ENCODE data around the gene PHLDB1.

Gene PHLDB1

DNA sequence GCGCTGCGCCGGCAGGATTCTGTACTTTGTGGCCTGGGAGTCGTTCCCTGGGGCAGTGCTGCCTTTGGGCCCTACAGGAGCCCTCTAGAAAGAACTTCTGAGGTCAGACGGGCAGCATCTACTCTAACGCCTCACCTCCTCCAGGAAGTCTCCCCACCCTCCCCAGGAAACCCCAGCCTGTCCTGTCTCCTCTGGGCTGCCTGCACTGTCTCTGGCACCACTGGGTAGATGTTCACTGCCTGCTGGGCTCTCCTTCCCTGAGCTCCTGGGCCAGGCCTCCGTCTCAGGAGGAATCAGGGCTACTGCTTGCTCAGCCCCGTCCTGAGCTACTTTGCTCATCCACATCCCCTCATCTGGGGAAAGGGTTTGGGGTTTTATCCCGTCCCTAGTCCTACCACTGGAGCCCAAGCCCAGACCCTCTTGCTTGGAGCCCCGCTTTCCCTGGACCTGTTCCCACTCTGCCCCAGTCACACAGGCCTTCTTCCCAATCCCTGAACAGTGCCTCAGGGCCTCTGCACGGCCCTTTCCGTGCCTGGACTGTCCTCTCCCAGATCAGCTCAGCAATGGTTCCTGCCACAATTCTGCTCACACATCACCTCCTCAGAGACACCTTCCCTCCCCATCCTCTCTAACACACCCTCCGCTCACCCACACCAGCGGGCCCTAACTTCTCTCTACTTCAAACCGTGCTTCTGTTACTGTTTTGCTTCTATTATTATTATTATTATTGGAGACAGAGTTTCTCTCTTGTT, 83.3 kb downstream of the PHLDB1 start:
- FAIRE-seq: no peak

GRCh38 chr11:118691926-118692830, 84.8 kb downstream of the PHLDB1 start:
- no peak for FAIRE-seq

- FAIRE-seq: no peak
These were observed 86.8 kb downstream of the PHLDB1 start for GRCh38 chr11:118694185-118694584.

DNA sequence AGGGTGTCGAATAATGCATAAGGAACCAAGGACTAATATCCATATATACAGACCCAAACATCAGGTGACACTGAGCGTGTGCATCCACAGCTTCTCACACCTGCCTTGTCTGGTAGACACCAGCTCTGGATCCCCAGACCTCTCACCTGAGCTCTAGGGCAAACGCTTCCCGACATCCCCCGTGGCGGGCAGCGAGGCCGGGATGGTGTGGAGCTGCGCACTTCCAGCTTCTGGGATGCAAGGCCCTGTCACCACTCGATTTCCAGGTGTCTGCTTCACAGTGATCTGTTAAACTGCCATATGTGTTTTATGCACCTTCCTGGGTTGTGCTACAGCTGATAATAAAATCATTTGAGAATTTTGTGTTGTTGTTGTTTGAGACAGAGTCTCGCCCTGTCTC, 87.4 kb downstream of the PHLDB1 start:
- no peak for FAIRE-seq

DNA sequence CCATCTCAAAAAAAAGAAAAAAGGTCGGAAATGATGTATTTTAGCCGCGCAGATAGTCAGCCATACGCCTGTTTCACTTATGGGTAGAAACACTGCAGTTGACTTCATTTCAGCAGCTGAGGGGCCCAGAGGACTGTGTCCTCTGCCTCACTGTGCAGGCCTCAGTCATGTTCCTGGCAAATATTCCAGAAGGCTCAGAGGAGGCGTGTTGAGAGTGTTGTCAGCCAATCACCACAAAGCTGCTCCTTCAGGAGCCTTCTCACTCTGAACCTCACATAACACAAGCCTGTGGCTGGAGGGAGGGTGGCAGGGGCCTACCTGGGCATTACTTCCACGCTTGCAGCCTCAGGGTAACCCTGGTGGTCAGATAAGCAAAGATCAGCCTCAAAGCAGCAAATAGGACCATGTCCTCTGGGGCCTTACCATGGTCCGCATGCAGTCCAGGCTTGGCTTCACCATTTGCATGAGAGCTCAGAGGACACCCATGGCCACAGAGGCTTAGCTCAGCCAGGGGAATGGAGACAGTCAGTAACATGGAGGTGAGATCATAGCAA, 89.3 kb downstream of the PHLDB1 start:
- no peak for FAIRE-seq

DNA sequence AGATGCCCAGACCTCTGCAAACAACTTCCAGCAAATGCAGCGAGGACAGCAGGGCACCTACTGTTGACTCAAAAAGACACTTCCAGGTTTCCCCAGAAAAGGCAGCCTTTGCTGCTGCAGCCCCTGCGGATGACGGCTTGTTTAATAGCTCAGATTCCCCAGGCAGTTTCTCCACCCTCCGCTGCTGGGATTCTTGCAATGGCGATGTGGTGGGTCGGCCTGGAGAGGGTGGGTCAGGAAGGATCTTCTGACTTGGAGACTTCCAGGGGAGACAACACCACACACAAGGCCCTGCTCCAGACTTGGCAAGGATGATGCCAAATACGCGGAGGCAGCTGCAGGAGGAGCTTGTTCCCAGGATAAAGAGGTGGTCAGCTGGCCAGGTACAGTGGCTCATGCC, 89.9 kb downstream of the PHLDB1 start:
- no peak for FAIRE-seq

DNA sequence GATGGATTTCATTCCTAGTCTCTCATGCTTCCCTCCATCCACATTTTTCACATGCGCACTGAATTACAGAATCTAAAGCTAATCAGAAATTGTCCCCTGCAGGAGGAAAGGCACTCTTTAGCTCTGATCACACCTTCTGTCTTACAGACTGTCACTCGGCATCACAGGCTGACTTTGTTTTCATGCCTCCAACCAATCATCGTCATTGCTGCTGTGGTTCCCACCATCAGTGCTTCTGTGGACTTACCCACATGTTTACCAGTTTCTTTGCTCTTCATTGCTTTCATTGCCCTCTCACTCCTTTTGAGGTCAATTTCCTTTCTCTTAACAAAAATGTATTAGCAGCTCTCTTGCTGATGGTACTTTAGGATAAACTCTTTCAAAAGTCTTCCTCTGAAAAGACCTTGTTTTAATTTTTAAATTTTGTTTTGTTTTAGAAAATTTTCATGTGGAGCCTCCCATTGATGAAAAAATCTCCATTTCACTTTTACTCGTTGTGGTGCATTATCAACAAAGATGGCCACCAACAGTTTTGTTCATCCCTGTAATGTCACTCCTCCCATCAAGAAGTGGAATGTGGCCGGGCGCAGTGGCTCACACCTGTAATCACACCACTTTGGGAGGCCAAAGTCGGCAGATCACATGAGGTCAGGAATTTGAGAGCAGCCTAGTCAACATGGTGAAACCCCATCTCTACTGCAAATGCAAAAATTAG, 92.2 kb downstream of the PHLDB1 start:
- no peak for FAIRE-seq

DNA sequence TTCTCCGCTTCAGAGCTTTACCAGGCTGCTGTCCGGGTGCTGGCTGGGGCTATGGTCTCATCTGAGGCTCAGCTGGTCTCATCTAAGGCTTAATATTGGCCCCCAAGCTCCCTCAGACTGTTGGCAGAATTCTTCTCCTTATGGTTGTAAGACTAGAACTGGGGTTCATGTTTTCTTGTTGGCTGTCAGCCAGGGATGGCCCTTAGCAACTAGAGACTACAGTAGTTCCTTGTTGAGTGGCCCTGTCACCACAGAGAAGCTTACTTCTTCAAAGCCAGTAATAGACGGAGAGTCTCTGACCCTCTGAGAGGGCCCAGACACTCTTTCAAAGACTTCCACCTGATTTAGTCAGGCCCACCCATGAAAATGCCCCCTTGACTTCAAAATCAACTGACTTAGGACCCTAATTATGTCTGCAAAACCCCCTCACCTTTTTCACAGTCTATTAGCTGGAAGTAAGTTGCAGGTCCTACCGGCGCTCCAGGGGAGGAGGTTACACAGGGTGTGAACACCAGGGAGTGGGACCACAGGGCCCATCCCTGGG, 96.2 kb downstream of the PHLDB1 start:
- no peak for FAIRE-seq

DNA sequence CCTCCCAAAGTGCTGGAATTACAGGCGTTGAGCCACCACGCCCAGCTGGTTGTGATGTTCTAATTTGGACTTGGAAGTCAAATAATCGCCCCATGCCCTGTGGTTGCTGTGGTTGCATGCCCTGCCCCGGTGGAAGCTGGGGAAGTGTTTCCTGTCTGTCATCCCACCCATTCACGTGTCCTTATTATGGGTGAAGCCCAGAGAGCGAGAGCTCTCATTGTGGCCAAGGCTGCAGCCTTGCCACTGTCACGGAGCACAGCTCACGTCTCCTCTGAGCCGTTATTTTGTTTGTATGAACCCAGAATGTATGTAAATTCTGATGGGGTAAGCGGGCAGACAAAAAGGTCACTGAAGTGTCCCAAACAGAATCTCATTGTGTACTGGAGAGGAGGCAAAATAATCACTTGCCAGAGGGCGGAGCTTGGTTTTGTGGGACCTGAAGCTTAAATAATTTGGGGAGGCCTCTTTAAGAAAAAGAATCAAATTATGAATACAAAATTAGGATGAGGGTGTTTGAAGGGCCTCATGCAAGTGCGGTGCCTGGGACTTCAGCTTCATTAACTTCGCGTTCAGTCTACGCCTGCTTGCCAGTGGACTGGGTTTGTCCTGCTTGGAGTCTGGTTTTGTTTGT, 97.8 kb downstream of the PHLDB1 start:
- no peak for FAIRE-seq

DNA sequence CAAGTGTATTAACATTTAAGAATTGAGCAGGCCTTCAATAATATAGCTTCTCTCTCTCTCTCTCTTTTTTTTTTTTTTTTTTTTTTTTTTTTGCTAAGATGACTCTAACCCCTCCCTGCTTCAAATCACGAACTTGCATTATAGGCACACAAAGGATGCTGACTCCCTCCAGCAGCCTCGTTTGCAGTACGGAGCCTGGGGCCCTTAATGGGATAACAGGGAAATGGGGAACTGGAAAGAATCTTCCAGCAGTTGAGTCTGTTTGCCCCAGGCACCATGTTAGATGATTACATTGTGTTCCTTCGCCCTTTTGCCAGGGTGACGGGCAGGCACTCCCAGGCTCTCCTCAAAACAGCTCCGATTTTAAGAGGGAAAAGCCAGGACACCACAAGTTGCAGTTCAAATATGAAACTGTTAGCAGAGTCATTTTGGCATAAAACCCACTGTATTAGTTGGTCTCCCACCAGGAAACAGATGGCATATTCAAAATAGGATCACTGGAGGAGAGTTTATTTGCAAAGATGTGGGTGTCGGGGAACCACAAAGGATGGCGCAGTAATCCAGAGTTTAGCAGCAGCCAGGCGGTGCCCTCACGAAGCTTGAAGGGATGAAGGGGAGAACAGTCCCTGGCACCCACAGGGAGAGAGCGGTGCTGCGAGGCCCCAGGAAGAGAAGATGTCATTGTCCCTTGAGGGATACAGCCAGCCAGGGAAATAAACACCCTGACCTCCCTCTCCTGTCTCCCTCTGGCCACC, 98.6 kb downstream of the PHLDB1 start:
- FAIRE-seq: no peak

DNA sequence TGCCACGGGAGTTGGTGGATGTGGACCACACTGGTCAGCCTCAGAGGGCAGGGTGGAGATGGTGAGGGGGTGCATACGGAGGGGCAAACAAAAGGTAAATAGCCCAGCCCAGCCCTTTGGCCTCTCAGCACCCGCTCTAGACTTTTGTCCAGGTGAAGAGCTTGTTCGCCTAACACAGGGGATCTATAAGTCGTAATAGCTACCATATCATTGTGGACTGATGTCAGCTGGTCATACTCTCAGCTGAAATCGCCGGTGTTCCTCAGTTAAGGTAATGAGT, 99.1 kb downstream of the PHLDB1 start:
- FAIRE-seq: no peak
